HG02885 (cell line): ENCODE data around the gene MECP2.
A peak's percentile ranks its signal among the peaks of the same experiment; 100 is the strongest.

ENCODE experiments used
- ATAC-seq: cut with Tn5 transposase; IDR thresholded peaks from one replicate; pipeline ENCODE4 v1.9.1; 2021; ENCODE audit warnings: mild to moderate bottlenecking; ENCODE audit not compliant: unreplicated experiment, poor library complexity

Gene MECP2

GRCh38 chrX:154116426-154117211, 19.1 kb upstream of the MECP2 start:
- ATAC-seq: no peak

- ATAC-seq: no peak
These were observed 18.2 kb upstream of the MECP2 start for GRCh38 chrX:154115750-154116149.

- no peak for ATAC-seq
These were observed 17.6 kb upstream of the MECP2 start for GRCh38 chrX:154115071-154115470.

- no peak for ATAC-seq
These were observed 17.1 kb upstream of the MECP2 start for GRCh38 chrX:154114652-154115051.

- ATAC-seq: no peak
These were observed 16.2 kb upstream of the MECP2 start for GRCh38 chrX:154113729-154114128.

- no peak for ATAC-seq
These were observed 1.0 kb upstream of the MECP2 start for GRCh38 chrX:154098551-154098950.

GRCh38 chrX:154097003-154097588, 421 bp downstream of the MECP2 start:
- ATAC-seq: peak; percentile 35

GRCh38 chrX:154096140-154097002, 1.1 kb downstream of the MECP2 start:
- ATAC-seq: no peak

- no peak for ATAC-seq
These were observed 2.7 kb downstream of the MECP2 start for GRCh38 chrX:154094833-154095232.

- no peak for ATAC-seq
These were observed 3.6 kb downstream of the MECP2 start for GRCh38 chrX:154093965-154094364.

- no peak for ATAC-seq
These were observed 5.1 kb downstream of the MECP2 start for GRCh38 chrX:154092371-154092770.

- ATAC-seq: no peak
These were observed 5.8 kb downstream of the MECP2 start for GRCh38 chrX:154091678-154092077.

- ATAC-seq: no peak
These were observed 6.8 kb downstream of the MECP2 start for GRCh38 chrX:154090731-154091130.

GRCh38 chrX:154084449-154085300, 12.8 kb downstream of the MECP2 start:
- no peak for ATAC-seq

- no peak for ATAC-seq
These were observed 14.4 kb downstream of the MECP2 start for GRCh38 chrX:154083126-154083517.

GRCh38 chrX:154082396-154083125, 15.0 kb downstream of the MECP2 start:
- ATAC-seq: no peak

GRCh38 chrX:154077101-154077500, 20.4 kb downstream of the MECP2 start:
- no peak for ATAC-seq

- no peak for ATAC-seq
These were observed 23.3 kb downstream of the MECP2 start for GRCh38 chrX:154074199-154074598.

- ATAC-seq: no peak
These were observed 25.3 kb downstream of the MECP2 start for GRCh38 chrX:154072192-154072591.

- no peak for ATAC-seq
These were observed 29.0 kb downstream of the MECP2 start for GRCh38 chrX:154068560-154068959.
